MCF 10A (cell line): Measurements from ENCODE around the gene NPC1. TPM values are rescaled to one million over a fixed set of nuclear protein-coding genes. Genes with fewer than 3 reads are reported as not detected.
"Not testable (repeated sequence)": the region's sequence is repeated elsewhere in the genome, so short reads cannot be mapped to it uniquely, and the experiment has no call there.

Experiments
- BruUV-seq: library from RNA; stranded (reverse); fragments of 400-500 nt; replicated peaks from 2 replicates; lab custom pipeline; 2021; lab: Mats Ljungman, UMichigan
- CTCF ChIA-PET: fragments of 300-600 bp; sonication (Branson Sonifier 250); formaldehyde crosslinking; extraction: SDS; loops from one replicate; lab custom pipeline; 2021; ENCODE audit warnings: antibody characterized with exemption, inconsistent platforms; lab: Yijun Ruan, JAX
- POLR2A ChIA-PET: fragments of 300-600, 350-650 bp; sonication (Branson Sonifier 250); formaldehyde crosslinking; extraction: SDS; loops from one replicate; lab custom pipeline; 2020; ENCODE audit warnings: antibody characterized with exemption, inconsistent platforms; lab: Yijun Ruan, JAX
- DNase-seq: peaks from one replicate; pipeline ENCODE4 v3.0.0-alpha.2; 2018; ENCODE audit not compliant: unreplicated experiment
- H3K27ac Mint-ChIP-seq: one replicate; pipeline ENCODE4 v1.8.0; 2022; ENCODE audit warnings: mild to moderate bottlenecking, low read depth, mixed read lengths; ENCODE audit not compliant: unreplicated experiment
- H3K27me3 Mint-ChIP-seq: one replicate; pipeline ENCODE4 v1.8.0; 2022; ENCODE audit warnings: mixed read lengths; ENCODE audit not compliant: insufficient read depth, unreplicated experiment
- H3K36me3 Mint-ChIP-seq: one replicate; pipeline ENCODE4 v1.8.0; 2022; ENCODE audit warnings: mild to moderate bottlenecking, moderate library complexity, mixed read lengths; ENCODE audit not compliant: insufficient read depth, unreplicated experiment
- H3K4me1 Mint-ChIP-seq: one replicate; pipeline ENCODE4 v1.8.0; 2022; ENCODE audit warnings: mixed read lengths; ENCODE audit not compliant: insufficient read depth, unreplicated experiment
- H3K4me3 Mint-ChIP-seq: one replicate; pipeline ENCODE4 v1.8.0; 2022; ENCODE audit warnings: mild to moderate bottlenecking, moderate library complexity, mixed read lengths; ENCODE audit not compliant: unreplicated experiment
- H3K9me3 Mint-ChIP-seq: one replicate; pipeline ENCODE4 v1.8.0; 2022; ENCODE audit warnings: mixed read lengths; ENCODE audit not compliant: unreplicated experiment
- intact Hi-C: fragments of 100-400 bp; cut with micrococcal nuclease; formaldehyde crosslinking; loops from 2 replicates; pipeline ENCODE4 v1.14.1; 2022
- total RNA-seq: library from RNA; stranded (reverse); gene quantifications from 2 replicates; pipeline ENCODE4 v1.2.3, GENCODE V29; 2022
- TF ChIP-seq, protein P1 (sequence below): fragments of 200-600 bp; IDR thresholded peaks from one replicate; pipeline ENCODE4 v1.8.0; 2022; ENCODE audit warnings: antibody characterized with exemption, mild to moderate bottlenecking; ENCODE audit not compliant: unreplicated experiment

The NPC1 gene
- total RNA-seq, 1 experiment from 2014 or later: 60.4 TPM

DNA sequence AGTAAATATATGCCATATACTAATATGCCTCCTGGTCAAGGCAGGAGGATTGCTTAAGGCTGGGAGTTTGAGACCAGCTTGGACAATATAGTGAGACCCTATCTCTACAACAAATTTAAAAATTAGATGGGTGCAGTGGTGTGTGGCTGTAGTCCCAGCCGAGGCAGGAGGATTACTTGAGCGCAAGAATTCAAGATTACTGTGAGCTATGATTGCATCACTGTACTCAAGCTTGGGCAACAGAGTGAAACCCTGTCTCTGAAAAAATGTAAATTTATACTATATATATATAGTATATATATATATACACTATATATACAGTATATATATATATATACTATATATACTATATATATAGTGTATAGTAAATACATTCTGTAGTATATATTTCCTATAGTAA is 30.0 kb upstream of the NPC1 start:
- intact Hi-C loops: no loop called here
- POLR2A ChIA-PET: no interaction called here
- H3K27me3 Mint-ChIP-seq: peaks cover 4% of the 10 kb centered on the region
- CTCF ChIA-PET: interaction anchor here (1.3 kb wide), 1 partner anchor 10 kb away, joined by 3 read pairs; no protein-coding TSS in a partner anchor
- no peaks in the 10 kb centered on the region for H3K36me3 Mint-ChIP-seq
- no TSS peak for BruUV-seq
- no peaks in the 10 kb centered on the region for H3K4me1 Mint-ChIP-seq
- TF ChIP-seq, protein P1, sequence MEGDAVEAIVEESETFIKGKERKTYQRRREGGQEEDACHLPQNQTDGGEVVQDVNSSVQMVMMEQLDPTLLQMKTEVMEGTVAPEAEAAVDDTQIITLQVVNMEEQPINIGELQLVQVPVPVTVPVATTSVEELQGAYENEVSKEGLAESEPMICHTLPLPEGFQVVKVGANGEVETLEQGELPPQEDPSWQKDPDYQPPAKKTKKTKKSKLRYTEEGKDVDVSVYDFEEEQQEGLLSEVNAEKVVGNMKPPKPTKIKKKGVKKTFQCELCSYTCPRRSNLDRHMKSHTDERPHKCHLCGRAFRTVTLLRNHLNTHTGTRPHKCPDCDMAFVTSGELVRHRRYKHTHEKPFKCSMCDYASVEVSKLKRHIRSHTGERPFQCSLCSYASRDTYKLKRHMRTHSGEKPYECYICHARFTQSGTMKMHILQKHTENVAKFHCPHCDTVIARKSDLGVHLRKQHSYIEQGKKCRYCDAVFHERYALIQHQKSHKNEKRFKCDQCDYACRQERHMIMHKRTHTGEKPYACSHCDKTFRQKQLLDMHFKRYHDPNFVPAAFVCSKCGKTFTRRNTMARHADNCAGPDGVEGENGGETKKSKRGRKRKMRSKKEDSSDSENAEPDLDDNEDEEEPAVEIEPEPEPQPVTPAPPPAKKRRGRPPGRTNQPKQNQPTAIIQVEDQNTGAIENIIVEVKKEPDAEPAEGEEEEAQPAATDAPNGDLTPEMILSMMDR: no peak
- no peak overlapping the region for H3K27ac Mint-ChIP-seq
- no peak for DNase-seq
- no peaks in the 10 kb centered on the region for H3K9me3 Mint-ChIP-seq
- H3K4me3 Mint-ChIP-seq: no peak overlapping the region

DNA sequence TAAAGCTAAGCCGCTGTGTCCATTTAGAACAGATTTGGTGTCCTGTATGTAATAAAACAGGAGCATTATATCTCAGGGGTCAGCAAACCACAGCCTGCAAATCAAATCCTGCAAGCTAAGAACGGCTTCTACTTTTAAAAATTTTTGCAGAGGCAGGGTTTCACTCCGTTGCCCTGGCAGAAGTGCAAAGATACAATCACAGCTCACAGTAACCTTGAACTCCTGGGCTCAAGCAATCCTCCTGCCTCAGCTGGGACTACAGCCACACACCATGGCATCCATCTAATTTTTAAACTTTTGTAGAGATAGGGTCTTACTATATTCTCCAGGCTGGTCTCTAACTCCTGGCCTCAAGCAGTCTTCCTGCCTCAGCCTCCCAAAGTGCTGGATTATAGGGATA is 28.6 kb upstream of the NPC1 start:
- intact Hi-C loops: no loop called here
- TF ChIP-seq, protein P1: no peak

DNA sequence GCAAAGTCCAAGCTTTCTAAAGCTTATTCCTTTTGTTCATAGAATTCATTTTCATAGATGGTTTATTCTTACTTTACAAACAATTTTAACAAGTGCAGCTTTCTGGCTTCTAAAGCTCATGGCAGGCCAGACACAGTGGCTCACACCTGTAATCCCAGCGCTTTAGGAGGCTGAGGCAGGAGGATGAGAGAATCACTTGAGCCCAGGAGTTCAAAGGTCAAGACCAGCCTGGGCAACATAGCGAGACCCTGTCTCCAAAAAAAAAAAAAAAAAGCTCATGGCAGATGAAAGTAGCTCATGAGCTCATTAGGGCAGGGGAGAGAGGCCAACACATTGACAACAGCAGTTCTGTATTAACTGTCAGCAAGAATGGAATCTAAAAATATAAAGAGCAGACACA is 28.1 kb upstream of the NPC1 start:
- ChIA-PET POLR2A (interaction anchor here (1.2 to 1.5 kb wide), 2 partner anchors 10 to 12 kb away, joined by 3 read pairs; no protein-coding TSS in a partner anchor), CTCF (interaction anchor here (0.6 to 4.2 kb wide), 9 partner anchors 8 to 304 kb away, joined by 3 to 30 read pairs (median 4); no protein-coding TSS in a partner anchor)
- BruUV-seq: no TSS peak
- Mint-ChIP-seq H3K36me3 (no peaks in the 10 kb centered on the region), H3K4me3 (no peak overlapping the region), H3K27me3 (no peaks in the 10 kb centered on the region), H3K9me3 (no peaks in the 10 kb centered on the region), H3K27ac (no peak overlapping the region), H3K4me1 (no peaks in the 10 kb centered on the region)
- intact Hi-C loops: no loop called here
- DNase-seq: no peak
- TF ChIP-seq, protein P1: no peak

More for the DNA sequence above, 28.6 kb upstream of the NPC1 start:
- no peak overlapping the region for H3K27ac Mint-ChIP-seq
- H3K4me3 Mint-ChIP-seq: no peak overlapping the region
- H3K9me3 Mint-ChIP-seq: no peaks in the 10 kb centered on the region
- DNase-seq: no peak
- H3K36me3 Mint-ChIP-seq: no peaks in the 10 kb centered on the region
- no peaks in the 10 kb centered on the region for H3K4me1 Mint-ChIP-seq
- ChIA-PET POLR2A (interaction anchor here (1.2 to 1.5 kb wide), 2 partner anchors 10 to 11 kb away, joined by 3 read pairs; no protein-coding TSS in a partner anchor), CTCF (interaction anchor here (0.6 to 4.2 kb wide), 8 partner anchors 8 to 197 kb away, joined by 3 to 30 read pairs (median 4); no protein-coding TSS in a partner anchor)
- no peaks in the 10 kb centered on the region for H3K27me3 Mint-ChIP-seq
- no TSS peak for BruUV-seq

- H3K4me3 Mint-ChIP-seq, H3K4me1 Mint-ChIP-seq, BruUV-seq, H3K27me3 Mint-ChIP-seq, H3K36me3 Mint-ChIP-seq, intact Hi-C loops, H3K9me3 Mint-ChIP-seq, H3K27ac Mint-ChIP-seq: not testable (repeated sequence)
- peak; percentile 35 for DNase-seq
- ChIA-PET CTCF (interaction anchor here (0.6 to 4.2 kb wide), 9 partner anchors 9 to 306 kb away, joined by 3 to 30 read pairs (median 4); no protein-coding TSS in a partner anchor), POLR2A (interaction anchor here (1.2 kb wide), 1 partner anchor 19 kb away, joined by 3 read pairs; no protein-coding TSS in a partner anchor)
Measured at GRCh38 chr18:23613091-23613475, 26.8 kb upstream of the NPC1 start.
